ENCODE measurements around the gene PCDHA3.
"Not testable (repeated sequence)": the region's sequence is repeated elsewhere in the genome, so short reads cannot be mapped to it uniquely, and the experiment has no call there.

The PCDHA3 gene

DNA sequence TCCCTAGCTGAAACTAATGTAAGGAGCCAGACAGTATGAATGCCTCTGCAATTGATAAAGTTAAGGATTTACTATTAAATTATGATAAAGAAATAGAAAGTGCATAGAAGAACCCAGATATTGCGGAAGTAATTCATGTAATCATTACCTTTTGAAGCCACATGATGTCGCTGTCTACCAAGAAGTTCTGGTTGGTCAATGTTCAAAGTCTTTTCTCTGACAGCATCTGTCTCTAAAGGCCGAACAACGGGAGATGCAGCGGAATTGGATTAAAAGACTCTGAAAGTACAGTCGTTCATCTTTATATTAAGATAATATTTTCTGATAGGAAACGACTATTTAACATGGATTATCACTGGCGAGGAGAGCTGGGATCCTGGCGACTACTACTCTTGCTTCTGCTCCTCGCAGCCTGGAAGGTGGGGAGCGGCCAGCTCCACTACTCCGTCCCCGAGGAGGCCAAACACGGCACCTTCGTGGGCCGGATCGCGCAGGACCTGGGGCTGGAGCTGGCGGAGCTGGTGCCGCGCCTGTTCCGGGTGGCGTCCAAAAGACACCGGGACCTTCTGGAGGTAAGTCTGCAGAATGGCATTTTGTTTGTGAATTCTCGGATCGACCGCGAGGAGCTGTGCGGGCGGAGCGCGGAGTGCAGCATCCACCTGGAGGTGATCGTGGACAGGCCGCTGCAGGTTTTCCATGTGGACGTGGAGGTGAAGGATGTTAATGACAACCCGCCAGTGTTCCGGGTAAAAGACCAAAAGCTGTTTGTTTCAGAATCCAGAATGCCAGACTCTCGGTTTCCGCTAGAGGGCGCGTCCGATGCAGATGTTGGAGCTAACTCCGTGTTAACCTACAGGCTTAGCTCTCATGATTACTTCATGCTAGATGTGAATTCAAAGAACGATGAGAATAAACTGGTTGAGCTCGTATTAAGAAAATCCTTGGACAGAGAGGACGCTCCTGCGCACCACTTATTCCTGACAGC is 40.4 kb downstream of the PCDHA3 start, which contains the start of gene PCDHA8:
PCDHA8 (plus strand) TSS at position 210 of the 985 bp plus-strand sequence; CDS start at position 345, 135 bp downstream.
- TF ChIP-seq, protein P1, sequence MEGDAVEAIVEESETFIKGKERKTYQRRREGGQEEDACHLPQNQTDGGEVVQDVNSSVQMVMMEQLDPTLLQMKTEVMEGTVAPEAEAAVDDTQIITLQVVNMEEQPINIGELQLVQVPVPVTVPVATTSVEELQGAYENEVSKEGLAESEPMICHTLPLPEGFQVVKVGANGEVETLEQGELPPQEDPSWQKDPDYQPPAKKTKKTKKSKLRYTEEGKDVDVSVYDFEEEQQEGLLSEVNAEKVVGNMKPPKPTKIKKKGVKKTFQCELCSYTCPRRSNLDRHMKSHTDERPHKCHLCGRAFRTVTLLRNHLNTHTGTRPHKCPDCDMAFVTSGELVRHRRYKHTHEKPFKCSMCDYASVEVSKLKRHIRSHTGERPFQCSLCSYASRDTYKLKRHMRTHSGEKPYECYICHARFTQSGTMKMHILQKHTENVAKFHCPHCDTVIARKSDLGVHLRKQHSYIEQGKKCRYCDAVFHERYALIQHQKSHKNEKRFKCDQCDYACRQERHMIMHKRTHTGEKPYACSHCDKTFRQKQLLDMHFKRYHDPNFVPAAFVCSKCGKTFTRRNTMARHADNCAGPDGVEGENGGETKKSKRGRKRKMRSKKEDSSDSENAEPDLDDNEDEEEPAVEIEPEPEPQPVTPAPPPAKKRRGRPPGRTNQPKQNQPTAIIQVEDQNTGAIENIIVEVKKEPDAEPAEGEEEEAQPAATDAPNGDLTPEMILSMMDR (IDR thresholded peaks at IDR 0.05; ENCODE audit: low read depth, low read length) = peak; percentile 21
- in situ Hi-C loops (cut with HindIII; ENCODE audit: low sequenced_read_pairs) = no loop called here
- DNase-seq (ENCODE audit: low read depth, low spot score) = no peak
- no peak within 1 kb of the TSS for H3K4me3 ChIP-seq (ENCODE audit: low read depth, low read length)

DNA sequence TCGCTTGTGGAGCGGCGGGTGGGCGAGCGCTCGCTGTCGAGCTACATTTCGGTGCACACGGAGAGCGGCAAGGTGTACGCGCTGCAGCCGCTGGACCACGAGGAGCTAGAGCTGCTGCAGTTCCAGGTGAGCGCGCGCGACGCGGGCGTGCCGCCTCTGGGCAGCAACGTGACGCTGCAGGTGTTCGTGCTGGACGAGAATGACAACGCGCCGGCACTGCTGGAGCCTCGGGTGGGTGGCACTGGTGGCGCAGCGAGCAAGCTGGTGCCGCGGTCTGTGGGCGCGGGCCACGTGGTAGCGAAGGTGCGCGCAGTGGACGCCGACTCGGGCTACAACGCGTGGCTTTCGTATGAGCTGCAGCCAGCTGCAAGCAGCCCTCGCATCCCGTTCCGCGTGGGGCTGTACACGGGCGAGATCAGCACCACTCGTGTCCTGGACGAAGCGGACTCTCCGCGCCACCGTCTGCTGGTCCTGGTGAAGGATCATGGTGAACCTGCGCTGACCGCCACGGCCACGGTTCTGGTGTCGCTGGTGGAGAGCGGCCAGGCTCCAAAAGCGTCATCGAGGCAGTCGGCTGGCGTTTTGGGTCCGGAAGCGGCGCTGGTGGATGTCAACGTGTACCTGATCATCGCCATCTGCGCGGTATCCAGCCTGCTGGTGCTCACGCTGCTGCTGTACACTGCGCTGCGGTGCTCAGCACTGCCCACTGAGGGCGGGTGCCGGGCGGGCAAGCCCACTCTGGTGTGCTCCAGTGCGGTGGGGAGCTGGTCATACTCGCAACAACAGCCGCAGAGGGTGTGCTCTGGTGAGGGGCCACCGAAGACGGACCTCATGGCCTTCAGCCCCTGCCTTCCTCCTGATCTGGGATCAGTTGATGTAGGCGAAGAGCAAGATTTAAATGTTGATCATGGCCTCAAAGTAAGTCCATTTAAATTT is 42.2 kb downstream of the PCDHA3 start:
- H3K4me3 ChIP-seq (ENCODE audit: low read depth, low read length) = no peak overlapping the region
- no peak for DNase-seq (ENCODE audit: low read depth, low spot score)
- TF ChIP-seq, protein P1 (IDR thresholded peaks at IDR 0.05; ENCODE audit: low read depth, low read length) = no peak
- in situ Hi-C loops (cut with HindIII; ENCODE audit: low sequenced_read_pairs) = no loop called here

DNA sequence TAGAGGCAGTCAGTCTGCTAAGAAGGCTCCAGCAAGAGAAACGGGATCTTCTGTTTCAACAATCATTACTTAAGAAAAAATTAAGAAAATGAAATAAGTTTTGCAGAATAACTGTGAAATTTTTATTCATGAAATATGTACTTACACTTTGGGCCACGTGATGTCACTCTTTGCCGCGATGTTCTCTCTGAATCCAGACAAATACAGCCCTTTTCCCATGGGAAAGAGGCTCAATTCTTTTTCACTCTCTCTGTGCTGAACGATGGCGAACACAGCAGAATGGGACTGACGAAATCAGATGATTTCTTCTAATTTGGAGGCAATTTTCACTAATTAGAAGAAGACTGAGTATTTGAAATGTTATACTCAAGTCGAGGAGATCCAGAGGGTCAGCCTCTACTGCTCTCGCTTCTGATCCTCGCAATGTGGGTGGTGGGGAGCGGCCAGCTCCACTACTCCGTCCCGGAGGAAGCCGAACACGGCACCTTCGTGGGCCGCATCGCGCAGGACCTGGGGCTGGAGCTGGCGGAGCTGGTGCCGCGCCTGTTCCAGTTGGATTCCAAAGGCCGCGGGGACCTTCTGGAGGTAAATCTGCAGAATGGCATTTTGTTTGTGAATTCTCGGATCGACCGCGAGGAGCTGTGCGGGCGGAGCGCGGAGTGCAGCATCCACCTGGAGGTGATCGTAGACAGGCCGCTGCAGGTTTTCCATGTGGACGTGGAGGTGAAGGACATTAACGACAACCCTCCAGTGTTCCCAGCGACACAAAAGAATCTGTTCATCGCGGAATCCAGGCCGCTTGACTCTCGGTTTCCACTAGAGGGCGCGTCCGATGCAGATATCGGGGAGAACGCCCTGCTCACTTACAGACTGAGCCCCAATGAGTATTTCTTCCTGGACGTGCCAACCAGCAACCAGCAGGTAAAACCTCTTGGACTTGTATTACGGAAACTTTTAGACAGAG is 47.6 kb downstream of the PCDHA3 start, which contains the start of gene PCDHA9:
PCDHA9 (plus strand) TSS at position 244 of the 964 bp plus-strand sequence; CDS start at position 358, 114 bp downstream.
- H3K4me3 ChIP-seq (ENCODE audit: low read depth, low read length); in situ Hi-C loops (cut with HindIII; ENCODE audit: low sequenced_read_pairs); DNase-seq (ENCODE audit: low read depth, low spot score): not testable (repeated sequence)

DNA sequence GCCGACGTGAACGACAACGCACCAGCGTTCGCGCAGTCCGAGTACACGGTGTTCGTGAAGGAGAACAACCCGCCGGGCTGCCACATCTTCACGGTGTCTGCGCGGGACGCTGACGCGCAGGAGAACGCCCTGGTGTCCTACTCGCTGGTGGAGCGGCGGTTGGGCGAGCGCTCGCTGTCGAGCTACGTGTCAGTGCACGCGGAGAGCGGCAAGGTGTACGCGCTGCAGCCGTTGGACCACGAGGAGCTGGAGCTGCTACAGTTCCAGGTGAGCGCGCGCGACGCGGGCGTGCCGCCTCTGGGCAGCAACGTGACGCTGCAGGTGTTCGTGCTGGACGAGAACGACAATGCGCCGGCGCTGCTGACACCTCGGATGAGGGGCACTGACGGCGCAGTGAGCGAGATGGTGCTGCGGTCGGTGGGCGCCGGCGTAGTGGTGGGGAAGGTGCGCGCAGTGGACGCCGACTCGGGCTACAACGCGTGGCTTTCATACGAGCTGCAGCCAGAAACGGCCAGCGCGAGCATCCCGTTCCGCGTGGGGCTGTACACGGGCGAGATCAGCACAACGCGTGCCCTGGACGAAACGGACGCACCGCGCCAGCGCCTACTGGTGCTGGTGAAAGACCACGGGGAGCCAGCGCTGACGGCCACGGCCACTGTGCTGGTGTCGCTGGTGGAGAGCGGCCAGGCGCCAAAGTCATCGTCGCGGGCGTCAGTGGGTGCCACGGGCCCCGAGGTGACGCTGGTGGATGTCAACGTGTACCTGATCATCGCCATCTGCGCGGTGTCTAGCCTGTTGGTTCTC is 49.2 kb downstream of the PCDHA3 start:
- DNase-seq (ENCODE audit: low read depth, low spot score); H3K4me3 ChIP-seq (ENCODE audit: low read depth, low read length); in situ Hi-C loops (cut with HindIII; ENCODE audit: low sequenced_read_pairs): not testable (repeated sequence)
